T1000 (cell line): ENCODE measurements around the gene CBX4.

Experiments used
- DNase-seq: peaks from one replicate; lab custom pipeline; 2025; ENCODE audit warnings: mixed read lengths; lab: John Stamatoyannopoulos, UW

Gene CBX4

GRCh38 chr17:79786930-79787643 is 52.2 kb downstream of the CBX4 start:
- no peak for DNase-seq

GRCh38 chr17:79785900-79786810 is 53.1 kb downstream of the CBX4 start:
- no peak for DNase-seq

GRCh38 chr17:79785017-79785899 is 54.0 kb downstream of the CBX4 start:
- DNase-seq = no peak

- no peak for DNase-seq
Measured at GRCh38 chr17:79784353-79785016, 54.8 kb downstream of the CBX4 start.

GRCh38 chr17:79783891-79784290 is 55.3 kb downstream of the CBX4 start:
- no peak for DNase-seq
